Measurements from ENCODE around the gene ANKRD27.

DNA sequence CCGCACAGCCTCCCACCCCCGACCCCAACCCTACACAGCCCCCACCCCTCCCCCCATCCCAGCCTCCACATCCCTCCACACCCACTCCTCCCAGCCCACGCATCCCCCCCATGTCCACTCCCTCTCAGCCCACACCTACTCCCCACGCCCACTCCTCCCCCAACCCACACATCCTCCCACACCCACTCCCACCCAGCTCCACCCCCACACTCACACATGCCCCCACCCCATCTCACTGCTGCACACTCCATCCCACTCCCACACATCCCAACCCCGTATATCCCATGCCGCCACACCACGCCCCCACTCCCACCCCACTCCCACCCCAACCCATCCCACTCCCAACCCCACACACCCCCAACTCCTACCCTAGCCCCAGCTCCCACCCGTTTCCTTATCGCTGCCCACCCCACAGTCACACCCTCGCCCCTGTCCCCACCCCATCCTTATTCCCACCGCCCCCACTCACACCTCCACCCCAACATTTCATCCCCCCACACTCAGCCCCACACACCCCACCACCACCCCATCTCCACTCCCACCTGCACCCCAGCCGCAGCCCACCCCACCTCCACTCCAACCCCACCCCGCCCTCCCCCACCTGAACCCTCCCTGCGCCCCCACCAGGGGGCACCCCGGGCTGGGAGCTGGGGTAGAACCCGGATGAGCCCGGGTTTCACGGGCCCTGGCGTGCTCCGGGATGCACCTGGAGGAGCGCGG is 45.4 kb upstream of the ANKRD27 start:
- TF ChIP-seq GATA2 (IDR thresholded peaks at IDR 0.05; ENCODE audit: low read depth, low read length): no peak
- TF ChIP-seq GATA3 (IDR thresholded peaks at IDR 0.05; ENCODE audit: low read depth, low read length): no peak

Data from SH-SY5Y (cell line).